GM12878 (cell line): ENCODE data around the gene TPT1. TPM values are rescaled to one million over a fixed set of nuclear protein-coding genes. Genes with fewer than 3 reads are reported as not detected.

Experiments
- ATAC-seq: fragments of 200-7000 bp; cut with Tn5 transposase; 3 replicates; pipeline ENCODE4 v1.9.1; 2020; ENCODE audit warnings: mild to moderate bottlenecking, moderate library complexity
- BruUV-seq: library from RNA; stranded (reverse); fragments of 400-500 nt; replicated peaks from 2 replicates; lab custom pipeline; 2021; lab: Mats Ljungman, UMichigan
- CTCF ChIA-PET: fragments of 300-600 bp; sonication (Branson Sonifier 250); formaldehyde crosslinking; extraction: SDS; loops from one replicate; lab custom pipeline; 2021; ENCODE audit warnings: inconsistent platforms; lab: Yijun Ruan, JAX
- POLR2A ChIA-PET: fragments of 350-600 bp; formaldehyde crosslinking; extraction: SDS; loops from one replicate; lab custom pipeline; 2021; ENCODE audit warnings: inconsistent platforms; lab: Charles Lee
- RAD21 ChIA-PET: fragments of 300-600 bp; sonication (Branson Sonifier 250); formaldehyde crosslinking; loops from one replicate; lab custom pipeline; 2023; ENCODE audit warnings: antibody characterized with exemption; ENCODE audit not compliant: unreplicated experiment; lab: Charles Lee
- SMC1A ChIA-PET: fragments of 300-600 bp; sonication (Branson Sonifier 250); formaldehyde crosslinking; loops from one replicate; lab custom pipeline; 2023; ENCODE audit not compliant: unreplicated experiment, uncharacterized antibody; lab: Charles Lee
- DNase-seq: peaks from one replicate; pipeline ENCODE4 v3.0.0-alpha.2; 2011; ENCODE audit warnings: low read depth, low spot score
- FAIRE-seq: peaks from 3 replicates; lab custom pipeline; 2011; peaks lifted over from hg19 to GRCh38; lab: Jason Lieb, UNC
- H2AFZ ChIP-seq: 2 replicates; pipeline ENCODE4 v1.6.0; 2011; ENCODE audit warnings: low read depth, low read length, control low read depth; ENCODE audit not compliant: control insufficient read depth
- H3K27ac ChIP-seq: 2 replicates; pipeline ENCODE4 v1.5.1; 2011; ENCODE audit warnings: control low read depth; ENCODE audit not compliant: control insufficient read depth, insufficient read depth
- H3K27me3 ChIP-seq, 2 experiments: replicated peaks in 1 of 2; 2 replicates each; pipeline versions ENCODE4 v1.6.0 to v1.6.1; 2011; ENCODE audit warnings: low read length in 1 of 2; ENCODE audit not compliant: control insufficient read depth in 2 of 2, insufficient read depth in 2 of 2
- H3K36me3 ChIP-seq, 2 experiments: 2 replicates each; pipeline ENCODE4 v1.5.1; 2011; ENCODE audit warnings: low read length in 1 of 2; ENCODE audit not compliant: control insufficient read depth in 2 of 2, insufficient read depth in 2 of 2
- H3K4me1 ChIP-seq: 2 replicates; pipeline ENCODE4 v1.6.1; 2011; ENCODE audit warnings: mild to moderate bottlenecking, low read length, moderate library complexity, mixed read lengths; ENCODE audit not compliant: control insufficient read depth, insufficient read depth
- H3K4me2 ChIP-seq: 2 replicates; pipeline ENCODE4 v1.6.0; 2011; ENCODE audit warnings: control low read depth; ENCODE audit not compliant: control insufficient read depth, insufficient read depth
- H3K4me3 ChIP-seq: fragments of 200-600 bp; sonication (generic); 2 replicates; pipeline ENCODE4 v1.5.1; 2016
- H3K79me2 ChIP-seq: 2 replicates; pipeline ENCODE4 v1.6.0; 2011; ENCODE audit warnings: low read length; ENCODE audit not compliant: control insufficient read depth, insufficient read depth
- H3K9ac ChIP-seq: 2 replicates; pipeline ENCODE4 v1.8.0; 2011; ENCODE audit warnings: low read length, control low read depth, mixed read lengths; ENCODE audit not compliant: control insufficient read depth, insufficient read depth
- H3K9me3 ChIP-seq: replicated peaks from 3 replicates; pipeline ENCODE4 v1.5.1; 2011; ENCODE audit warnings: mild to moderate bottlenecking, low read length; ENCODE audit not compliant: control insufficient read depth, insufficient read depth
- H4K20me1 ChIP-seq: 2 replicates; pipeline ENCODE4 v1.6.0; 2011; ENCODE audit not compliant: control insufficient read depth, insufficient read depth
- ATF7 ChIP-seq: fragments of 450-650 bp; IDR thresholded peaks from 2 replicates; pipeline ENCODE4 v1.6.1; 2016; ENCODE audit warnings: low read depth, mild to moderate bottlenecking
- HDGF ChIP-seq: fragments of 450-650 bp; IDR thresholded peaks from 2 replicates; pipeline ENCODE4 v1.6.1; 2016; ENCODE audit warnings: antibody characterized with exemption
- HSF1 ChIP-seq: fragments of 150-350 bp; IDR thresholded peaks from 2 replicates; pipeline ENCODE4 v1.6.1; 2014; ENCODE audit warnings: mild to moderate bottlenecking, low read depth, low read length
- IKZF1 ChIP-seq: fragments of 450-650 bp; conservative IDR thresholded peaks from 2 replicates; pipeline ENCODE4 v1.6.1; 2017; ENCODE audit warnings: antibody characterized with exemption, mild to moderate bottlenecking
- NFYB ChIP-seq: IDR thresholded peaks from 2 replicates; pipeline ENCODE4 v1.6.1; 2011; ENCODE audit warnings: low read depth, mild to moderate bottlenecking, low read length, improper control_type of control experiment, moderate library complexity; ENCODE audit not compliant: insufficient read depth
- PAX5 ChIP-seq: IDR thresholded peaks from 2 replicates; pipeline ENCODE4 v1.6.1; 2011; ENCODE audit warnings: low read depth, low read length, borderline replicate concordance
- SP1 ChIP-seq: IDR thresholded peaks from one replicate; pipeline ENCODE4 v1.6.1; 2011; ENCODE audit warnings: low read depth, low read length
- TARDBP ChIP-seq: IDR thresholded peaks from 2 replicates; pipeline ENCODE4 v1.6.1; 2016; ENCODE audit warnings: borderline replicate concordance
- ZZZ3 ChIP-seq: IDR thresholded peaks from 2 replicates; pipeline ENCODE4 v1.6.1; 2011; ENCODE audit warnings: low read depth; ENCODE audit not compliant: control insufficient read depth, insufficient read length
- WGBS: methylation state at CpG from one replicate; pipeline ENCODE4 v1.1.6; 2016; ENCODE audit warnings: low lambda C conversion rate; ENCODE audit not compliant: insufficient replicate concordance, insufficient coverage; ENCODE audit errors: missing lambda C conversion rate; 5-methylcytosine and 5-hydroxymethylcytosine counted together
- in situ Hi-C: fragments of 300-500 bp; cut with MboI; formaldehyde crosslinking; loops from 9 replicates; pipeline ENCODE4 v1.14.3; 2018; ENCODE audit warnings: mixed read lengths
- intact Hi-C: fragments of 100-400 bp; cut with micrococcal nuclease; formaldehyde crosslinking; loops from one replicate; pipeline ENCODE4 v1.14.2; 2022; ENCODE audit not compliant: unreplicated experiment
- polyA plus RNA-seq, 11 experiments: library from polyadenylated mRNA; depleted of rRNA in 4 of 11; unstranded in 6 of 11; stranded (reverse) in 5 of 11; fragments of >200 nt; fragmentation: Nextera tagmentation in 4 of 11; fragmentation: Illumina TruSeq in 1 of 11; extraction: Ambion mirVana in 4 of 11; extraction: Trizol in 1 of 11; gene quantifications; 1 replicate in 1 of 11; 2 replicates in 10 of 11; pipeline versions ENCODE4 v1.2.1 to v1.2.3, GENCODE V29; 2011 to 2016; ENCODE audit warnings: inconsistent platforms in 2 of 11, missing spikeins in 2 of 11, low read depth in 1 of 11
- total RNA-seq, 4 experiments: library from RNA; depleted of rRNA in 3 of 4; stranded (reverse); fragments of >200 nt in 3 of 4; fragmentation: Illumina TruSeq in 1 of 4; extraction: Trizol in 1 of 4; gene quantifications; 2 replicates each; pipeline versions ENCODE4 v1.2.1 to v1.2.3, GENCODE V29; 2013 to 2021

Gene TPT1
- total and polyA plus RNA-seq, 10 of the 15 experiments (the other 5 are each of a cell fraction or from before 2014, with no cell fraction given) = 1,038 to 5,925 (median 2,336) TPM

- Histone ChIP-seq H3K79me2 (peaks cover 12% of the 10 kb centered on the region), H4K20me1 (no peaks in the 10 kb centered on the region), H3K36me3 (peaks cover 12 to 16% of the 10 kb centered on the region in 2 experiments), H2AFZ (no peak overlapping the region), H3K4me3 (no peak overlapping the region), H3K4me2 (no peak overlapping the region), H3K9ac (no peak overlapping the region), H3K27ac (no peak overlapping the region), H3K4me1 (peaks cover 22% of the 10 kb centered on the region), H3K27me3 (no peaks in the 10 kb centered on the region), H3K9me3 (no peaks in the 10 kb centered on the region)
- POLR2A ChIA-PET = interaction anchor here (0.5 to 2.2 kb wide), 3 partner anchors 9 to 829 kb away, joined by 5 to 22 read pairs (median 7); partner anchors contain the start of gene TPT1
- DNase-seq (no peak), FAIRE-seq (no peak), ATAC-seq (no peak)
- RAD21 ChIA-PET = interaction anchor here (0.5 to 0.7 kb wide), 2 partner anchors 34 to 115 kb away, joined by 4 read pairs; no protein-coding TSS in a partner anchor
- BruUV-seq = no TSS peak
- SMC1A ChIA-PET = interaction anchor here (0.6 to 1.9 kb wide), 5 partner anchors 16 to 35 kb away, joined by 3 to 7 read pairs (median 4); no protein-coding TSS in a partner anchor
- no peak for TF ChIP-seq HDGF
- TF ChIP-seq HSF1 = no peak
- no peak for TF ChIP-seq SP1
- no peak for TF ChIP-seq ATF7
- TF ChIP-seq NFYB = no peak
- no peak for TF ChIP-seq IKZF1
- TF ChIP-seq ZZZ3 = no peak
- no peak for TF ChIP-seq PAX5
- no peak for TF ChIP-seq TARDBP
- 48% methylated on average over 1 of the region's 2 CpGs for WGBS
- in situ Hi-C loops (no loop called here), intact Hi-C loops (no loop called here)
- CTCF ChIA-PET = interaction anchor here (0.6 to 2.2 kb wide), 6 partner anchors 9 to 285 kb away, joined by 3 to 13 read pairs (median 3); no protein-coding TSS in a partner anchor
Observed at GRCh38 chr13:45332036-45332830, 8.8 kb downstream of the TPT1 start.
